Pulmonary artery endothelial cell (primary cell): ENCODE data around the gene NUP50. TPM values are rescaled to one million over a fixed set of nuclear protein-coding genes. Genes with fewer than 3 reads are reported as not detected.

ENCODE experiments used
- DNase-seq: peaks from one replicate; pipeline ENCODE4 v3.0.0-alpha.2; 2011; ENCODE audit warnings: low read depth, low spot score
- total RNA-seq: library from RNA; depleted of rRNA; stranded (reverse); fragments of >200 nt; gene quantifications from 2 replicates; pipeline ENCODE4 v1.2.3, GENCODE V29; 2014

Gene NUP50
- total RNA-seq, 1 donor from 2014 or later = 73.9 TPM

- no peak for DNase-seq
These were observed 45.5 kb downstream of the NUP50 start for GRCh38 chr22:45208993-45209838.

GRCh38 chr22:45210174-45210573, 46.4 kb downstream of the NUP50 start:
- DNase-seq = no peak

- DNase-seq = no peak
These were observed 46.9 kb downstream of the NUP50 start for GRCh38 chr22:45210577-45210976.

GRCh38 chr22:45210991-45211390, 47.3 kb downstream of the NUP50 start:
- no peak for DNase-seq

GRCh38 chr22:45211435-45211834, 47.7 kb downstream of the NUP50 start:
- no peak for DNase-seq

- DNase-seq = no peak
These were observed 48.1 kb downstream of the NUP50 start for GRCh38 chr22:45211848-45212247.

GRCh38 chr22:45212306-45212709, 48.6 kb downstream of the NUP50 start:
- DNase-seq = peak; percentile 76

- DNase-seq = no peak
These were observed 49.4 kb downstream of the NUP50 start for GRCh38 chr22:45212992-45213751.

GRCh38 chr22:45216133-45217003, 52.6 kb downstream of the NUP50 start:
- DNase-seq = no peak

- DNase-seq = no peak
These were observed 53.6 kb downstream of the NUP50 start for GRCh38 chr22:45217345-45217744.

- no peak for DNase-seq
These were observed 54.1 kb downstream of the NUP50 start for GRCh38 chr22:45217806-45218205.

- DNase-seq = no peak
These were observed 55.3 kb downstream of the NUP50 start for GRCh38 chr22:45218976-45219375.

GRCh38 chr22:45221201-45221600, 57.5 kb downstream of the NUP50 start:
- no peak for DNase-seq

GRCh38 chr22:45223304-45224117, 59.8 kb downstream of the NUP50 start:
- DNase-seq = no peak

GRCh38 chr22:45224331-45224730, 60.6 kb downstream of the NUP50 start:
- no peak for DNase-seq

- DNase-seq = no peak
These were observed 61.4 kb downstream of the NUP50 start for GRCh38 chr22:45224988-45225731.

- DNase-seq = no peak
These were observed 62.2 kb downstream of the NUP50 start for GRCh38 chr22:45225732-45226502.

- no peak for DNase-seq
These were observed 62.9 kb downstream of the NUP50 start for GRCh38 chr22:45226503-45227186.
